LNCaP clone FGC (cell line): ENCODE results near the gene ADGRV1.

ENCODE experiments used
- DNase-seq: peaks from one replicate; pipeline ENCODE4 v3.0.0-alpha.2; 2011; ENCODE audit warnings: low read depth
- H3K4me3 ChIP-seq: 2 replicates; pipeline ENCODE4 v1.5.1; 2011; ENCODE audit warnings: mild to moderate bottlenecking, low read depth, low read length, control low read depth
- TF ChIP-seq, protein P1 (sequence below): IDR thresholded peaks from 2 replicates; pipeline ENCODE4 v1.5.1; 2012; ENCODE audit warnings: mild to moderate bottlenecking; ENCODE audit not compliant: control insufficient read depth, insufficient read depth; ENCODE audit errors: extremely low read depth

The ADGRV1 gene

DNA sequence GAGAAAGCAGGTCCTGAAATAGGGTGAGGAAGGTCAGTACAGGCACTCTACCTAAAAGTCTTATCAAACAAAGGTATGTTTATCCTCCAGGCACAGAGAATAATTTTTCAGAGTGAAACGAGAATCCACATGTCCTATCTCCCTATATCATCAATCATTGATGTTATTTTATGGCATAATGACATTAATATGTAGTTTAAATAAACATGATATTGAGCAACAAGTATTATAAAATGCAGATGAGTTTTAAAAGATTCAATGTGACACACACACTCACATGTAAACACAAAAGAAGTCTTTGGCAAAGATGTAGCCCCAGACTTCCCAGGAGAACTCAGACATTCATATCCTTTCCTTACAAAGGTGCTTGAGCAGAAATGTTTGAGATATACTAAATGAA, 389.1 kb downstream of the ADGRV1 start:
- DNase-seq: peak; percentile 51
- TF ChIP-seq, protein P1, sequence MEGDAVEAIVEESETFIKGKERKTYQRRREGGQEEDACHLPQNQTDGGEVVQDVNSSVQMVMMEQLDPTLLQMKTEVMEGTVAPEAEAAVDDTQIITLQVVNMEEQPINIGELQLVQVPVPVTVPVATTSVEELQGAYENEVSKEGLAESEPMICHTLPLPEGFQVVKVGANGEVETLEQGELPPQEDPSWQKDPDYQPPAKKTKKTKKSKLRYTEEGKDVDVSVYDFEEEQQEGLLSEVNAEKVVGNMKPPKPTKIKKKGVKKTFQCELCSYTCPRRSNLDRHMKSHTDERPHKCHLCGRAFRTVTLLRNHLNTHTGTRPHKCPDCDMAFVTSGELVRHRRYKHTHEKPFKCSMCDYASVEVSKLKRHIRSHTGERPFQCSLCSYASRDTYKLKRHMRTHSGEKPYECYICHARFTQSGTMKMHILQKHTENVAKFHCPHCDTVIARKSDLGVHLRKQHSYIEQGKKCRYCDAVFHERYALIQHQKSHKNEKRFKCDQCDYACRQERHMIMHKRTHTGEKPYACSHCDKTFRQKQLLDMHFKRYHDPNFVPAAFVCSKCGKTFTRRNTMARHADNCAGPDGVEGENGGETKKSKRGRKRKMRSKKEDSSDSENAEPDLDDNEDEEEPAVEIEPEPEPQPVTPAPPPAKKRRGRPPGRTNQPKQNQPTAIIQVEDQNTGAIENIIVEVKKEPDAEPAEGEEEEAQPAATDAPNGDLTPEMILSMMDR: no peak
- H3K4me3 ChIP-seq: no peak overlapping the region

DNA sequence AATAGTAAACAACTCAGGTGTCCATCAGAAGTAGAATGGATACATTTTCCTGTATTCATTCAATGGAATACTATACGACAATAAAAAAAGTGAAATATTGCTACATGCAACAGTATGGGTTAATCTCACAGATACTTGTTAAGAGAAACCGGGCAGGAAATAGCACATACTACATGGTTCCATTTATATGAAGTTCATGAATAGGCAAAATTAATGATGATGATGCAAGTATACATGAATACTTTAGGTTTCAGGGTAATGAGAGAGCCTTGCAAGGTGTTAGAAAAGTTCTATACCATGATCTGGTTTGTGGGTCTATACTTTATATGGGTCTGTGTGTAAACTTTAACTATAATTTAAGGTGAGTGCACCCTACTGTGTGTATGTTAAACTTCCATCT, 390.4 kb downstream of the ADGRV1 start:
- no peak for DNase-seq
- TF ChIP-seq, protein P1: no peak
- H3K4me3 ChIP-seq: no peak overlapping the region

DNA sequence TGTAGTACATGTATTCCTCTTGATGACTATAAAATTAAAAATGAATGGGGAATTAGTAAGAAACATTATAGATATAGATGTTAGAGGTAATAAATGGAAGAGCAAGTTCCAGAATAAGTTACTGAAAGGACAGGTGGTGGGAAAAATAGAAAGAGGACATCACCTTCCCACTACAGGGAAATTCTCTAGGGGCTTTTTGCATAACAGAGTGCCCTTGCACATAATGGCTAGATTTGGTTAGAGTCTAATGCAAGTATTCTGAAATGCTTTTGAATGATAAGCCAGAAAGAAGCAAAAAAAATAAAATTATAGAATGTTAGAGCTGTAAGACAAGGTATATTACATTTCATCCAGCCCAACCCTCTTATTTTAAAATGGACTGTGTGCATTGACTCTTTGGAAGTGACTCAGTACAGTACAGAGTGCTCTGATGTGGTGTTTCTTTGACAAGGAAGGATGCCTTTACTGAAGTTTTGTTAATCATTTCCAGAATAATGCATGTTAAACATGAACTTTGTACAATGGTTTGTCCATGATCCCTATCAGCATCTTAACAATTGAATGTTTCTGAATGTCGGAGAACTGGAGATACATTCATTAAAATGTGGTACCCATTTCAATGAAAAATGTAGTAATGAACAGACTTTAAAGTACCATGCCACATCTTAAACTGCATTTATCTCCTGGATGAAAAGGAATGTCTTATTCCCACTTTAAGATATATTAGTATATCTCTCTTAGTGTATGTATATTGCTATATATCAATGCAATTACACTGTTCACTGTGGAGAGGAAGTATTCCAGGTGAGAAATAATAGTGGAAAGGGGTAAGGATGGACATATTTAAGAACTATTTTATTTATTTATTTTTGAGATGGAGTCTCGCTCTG, 391.1 kb downstream of the ADGRV1 start:
- TF ChIP-seq, protein P1: no peak
- no peak for DNase-seq
- no peak overlapping the region for H3K4me3 ChIP-seq

DNA sequence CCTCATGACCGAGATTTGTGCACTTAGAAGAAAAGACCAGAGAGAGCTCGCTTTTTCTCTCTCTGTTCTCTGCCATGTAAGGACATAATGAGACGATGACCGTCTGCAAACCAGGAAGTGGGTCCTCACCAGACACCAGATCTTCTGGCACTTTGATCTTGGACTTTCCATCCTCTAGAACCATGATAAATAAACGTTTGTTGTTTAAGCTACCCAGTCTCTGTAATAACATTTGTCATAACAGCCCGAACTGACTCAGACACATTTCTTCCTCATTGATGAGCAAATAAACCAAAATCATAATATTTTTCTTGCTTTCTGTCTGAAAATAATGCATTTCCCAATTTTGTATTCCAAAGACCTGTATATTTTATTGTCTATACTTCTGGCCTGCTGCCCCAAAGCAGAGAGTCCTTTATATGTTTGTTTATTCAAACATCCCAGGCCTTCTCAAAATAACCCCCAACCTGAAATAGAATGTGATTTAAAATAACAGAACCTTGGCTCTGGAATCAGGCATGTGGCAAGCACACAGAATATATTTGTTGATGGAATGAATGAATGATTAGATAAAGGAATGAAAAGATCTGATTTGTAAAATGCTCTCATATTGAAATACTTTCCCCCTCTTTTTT, 396.5 kb downstream of the ADGRV1 start:
- DNase-seq: no peak
- TF ChIP-seq, protein P1: no peak
- H3K4me3 ChIP-seq: no peak overlapping the region

DNA sequence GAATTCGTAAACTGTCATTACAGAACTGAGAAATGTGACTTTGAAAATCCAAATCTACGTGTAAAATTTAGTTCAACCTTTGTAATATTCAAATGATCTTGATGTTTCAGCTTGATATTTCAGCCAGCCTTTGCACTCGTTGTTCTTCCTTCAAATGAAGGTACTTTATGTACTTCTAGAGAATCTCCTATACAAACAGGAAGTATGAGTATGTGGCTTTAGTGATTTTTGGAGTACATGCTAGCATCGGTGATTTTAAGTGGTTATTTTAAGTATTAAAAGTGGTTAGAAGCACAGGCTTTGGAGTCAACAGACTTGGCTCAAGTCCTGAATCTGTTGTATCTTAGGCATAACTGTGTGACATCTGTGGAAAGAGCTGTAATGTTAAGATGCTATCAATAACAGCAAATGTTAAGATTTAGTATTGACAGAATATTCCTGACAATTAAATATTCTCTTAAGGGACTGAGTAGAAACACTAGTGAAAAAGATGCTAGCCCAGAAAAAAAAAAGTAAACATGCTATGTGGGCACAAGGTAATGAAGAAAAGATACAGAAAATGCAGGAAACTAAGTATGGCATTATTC, 398.0 kb downstream of the ADGRV1 start:
- TF ChIP-seq, protein P1: no peak
- no peak overlapping the region for H3K4me3 ChIP-seq
- DNase-seq: no peak

DNA sequence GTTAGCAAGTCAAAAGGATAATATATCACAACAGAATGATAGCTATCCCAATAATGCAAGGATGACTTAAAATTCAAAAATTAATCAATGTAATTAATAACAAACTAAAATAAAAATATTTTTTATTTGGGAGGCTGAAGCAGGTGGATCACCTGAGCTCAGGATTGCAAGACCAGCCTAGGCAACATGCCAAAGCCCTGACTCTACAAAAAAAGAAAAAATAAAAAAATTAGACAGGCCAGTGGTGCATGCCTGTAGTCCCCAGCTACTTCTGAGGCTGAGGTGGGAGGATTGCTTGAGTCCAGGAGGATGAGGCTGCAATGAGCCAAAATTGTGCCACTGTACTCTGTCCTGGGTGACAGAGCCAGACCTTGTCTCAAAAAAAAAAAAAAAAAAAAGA, 399.3 kb downstream of the ADGRV1 start:
- DNase-seq: no peak
- TF ChIP-seq, protein P1: no peak
- H3K4me3 ChIP-seq: no peak overlapping the region
